K562 (cell line): Measurements from ENCODE around the gene ABAT. TPM values are rescaled to one million over a fixed set of nuclear protein-coding genes. Genes with fewer than 3 reads are reported as not detected.

ENCODE experiments used
- ELF4 ChIP-seq: fragments of 450-650 bp; formaldehyde crosslinking; IDR thresholded peaks from 2 replicates; pipeline ENCODE4 v1.4.0; 2022; ENCODE audit warnings: missing genetic modification characterization
- HDAC1 ChIP-seq, 2 experiments: fragments of 450-650 bp; IDR thresholded peaks; 2 replicates each; pipeline ENCODE4 v1.6.1; 2016 to 2017; ENCODE audit warnings: inconsistent platforms in 1 of 2, mild to moderate bottlenecking in 1 of 2, moderate library complexity in 1 of 2
- ILK ChIP-seq: fragments of 450-650 bp; IDR thresholded peaks from 2 replicates; pipeline ENCODE4 v1.6.1; 2016; ENCODE audit warnings: missing genetic modification characterization, low read depth, mild to moderate bottlenecking, missing compliant biosample characterization, moderate library complexity, borderline replicate concordance
- KLF10 ChIP-seq: fragments of 250-450 bp; sonication (Bioruptor Pico); IDR thresholded peaks from 2 replicates; pipeline ENCODE4 v1.6.1; 2021; ENCODE audit warnings: matching md5 sums
- MAZ ChIP-seq, 2 experiments: fragments of 450-650 bp in 1 of 2; sonication (generic) in 1 of 2; formaldehyde crosslinking; IDR thresholded peaks in 1 of 2; conservative IDR thresholded peaks in 1 of 2; 2 replicates each; pipeline versions ENCODE4 v1.4.0 to v1.5.0; 2020; ENCODE audit warnings: mild to moderate bottlenecking in 1 of 2, missing genetic modification reagents in 1 of 2
- RFX7 ChIP-seq: fragments of 250-450 bp; sonication (Bioruptor Pico); IDR thresholded peaks from 2 replicates; pipeline ENCODE4 v1.5.1; 2021; ENCODE audit warnings: mild to moderate bottlenecking
- RNF2 ChIP-seq: sonication (generic); IDR thresholded peaks from 2 replicates; pipeline ENCODE4 v1.6.1; 2016
- SLC30A9 ChIP-seq: fragments of 250-450 bp; sonication (Bioruptor Pico); IDR thresholded peaks from 2 replicates; pipeline ENCODE4 v1.8.0; 2022; ENCODE audit warnings: mild to moderate bottlenecking, moderate library complexity
- SMARCA5 ChIP-seq: fragments of 450-650 bp; IDR thresholded peaks from 2 replicates; pipeline ENCODE4 v1.6.1; 2016
- TAF1 ChIP-seq: IDR thresholded peaks from 2 replicates; pipeline ENCODE4 v1.6.1; 2011; ENCODE audit warnings: mild to moderate bottlenecking, low read length, moderate library complexity; ENCODE audit not compliant: insufficient read depth, control insufficient read depth, severe bottlenecking; ENCODE audit errors: extremely low read depth
- THRAP3 ChIP-seq: fragments of 450-650 bp; IDR thresholded peaks from 2 replicates; pipeline ENCODE4 v1.6.1; 2016; ENCODE audit warnings: mild to moderate bottlenecking, inconsistent platforms, borderline replicate concordance
- ZC3H11A ChIP-seq: IDR thresholded peaks from 2 replicates; pipeline ENCODE4 v1.6.1; 2012; ENCODE audit warnings: low read depth, low read length, improper control_type of control experiment
- ZNF124 ChIP-seq: sonication (generic); formaldehyde crosslinking; IDR thresholded peaks from 2 replicates; pipeline ENCODE4 v1.8.1; 2022; ENCODE audit warnings: missing genetic modification reagents
- ZNF140 ChIP-seq: fragments of 250-450 bp; sonication (Bioruptor Pico); IDR thresholded peaks from 2 replicates; pipeline ENCODE4 v1.8.0; 2021; ENCODE audit warnings: moderate library complexity, mild to moderate bottlenecking, inconsistent platforms
- ZNF444 ChIP-seq: fragments of 250-450 bp; sonication (Bioruptor Pico); IDR thresholded peaks from 2 replicates; pipeline ENCODE4 v1.4.0; 2020; ENCODE audit warnings: mild to moderate bottlenecking, moderate library complexity
- polyA plus RNA-seq, 8 experiments: library from polyadenylated mRNA; depleted of rRNA in 4 of 8; stranded (reverse) in 5 of 8; unstranded in 3 of 8; fragments of >200 nt; fragmentation: Nextera tagmentation in 2 of 8; fragmentation: Illumina TruSeq in 1 of 8; extraction: Ambion mirVana in 2 of 8; extraction: Trizol in 1 of 8; gene quantifications; 2 replicates each; pipeline versions ENCODE4 v1.2.1 to v1.2.3, GENCODE V29; 2011 to 2014; ENCODE audit warnings: inconsistent platforms in 1 of 8, missing spikeins in 1 of 8
- total RNA-seq, 7 experiments: library from RNA; depleted of rRNA in 6 of 7; stranded (reverse); fragments of >200 nt in 6 of 7; fragmentation: Illumina TruSeq in 2 of 7; extraction: Trizol in 2 of 7; gene quantifications; 2 replicates each; pipeline versions ENCODE4 v1.2.1 to v1.2.3, GENCODE V29; 2011 to 2021; ENCODE audit warnings: low replicate concordance in 1 of 7
- TF ChIP-seq, protein P1 (sequence below): fragments of 250-450 bp; sonication (Bioruptor Pico); IDR thresholded peaks from 2 replicates; pipeline ENCODE4 v1.5.0; 2021
- TF ChIP-seq, protein P2 (sequence below): fragments of 450-650 bp; formaldehyde crosslinking; IDR thresholded peaks from 2 replicates; pipeline ENCODE4 v1.4.0; 2022; ENCODE audit warnings: missing genetic modification characterization
- TF ChIP-seq, protein P3 (sequence below): fragments of 250-450 bp; sonication (Bioruptor Pico); IDR thresholded peaks from 2 replicates; pipeline ENCODE4 v1.8.0; 2022; ENCODE audit warnings: inconsistent platforms
- TF ChIP-seq, protein P4 (sequence below): sonication (generic); formaldehyde crosslinking; IDR thresholded peaks from 2 replicates; pipeline ENCODE4 v1.8.0; 2022; ENCODE audit warnings: mild to moderate bottlenecking, missing genetic modification reagents
- TF ChIP-seq, protein P5 (sequence below): conservative IDR thresholded peaks from 2 replicates; pipeline ENCODE4 v1.6.1; 2011; ENCODE audit warnings: low read depth, mild to moderate bottlenecking, low read length; ENCODE audit not compliant: control insufficient read depth

The ABAT gene
- total and polyA plus RNA-seq, 9 of the 15 experiments (the other 6 are each of a cell fraction or from before 2014, with no cell fraction given), result 0.01 to 0.49 (median 0.10) TPM

DNA sequence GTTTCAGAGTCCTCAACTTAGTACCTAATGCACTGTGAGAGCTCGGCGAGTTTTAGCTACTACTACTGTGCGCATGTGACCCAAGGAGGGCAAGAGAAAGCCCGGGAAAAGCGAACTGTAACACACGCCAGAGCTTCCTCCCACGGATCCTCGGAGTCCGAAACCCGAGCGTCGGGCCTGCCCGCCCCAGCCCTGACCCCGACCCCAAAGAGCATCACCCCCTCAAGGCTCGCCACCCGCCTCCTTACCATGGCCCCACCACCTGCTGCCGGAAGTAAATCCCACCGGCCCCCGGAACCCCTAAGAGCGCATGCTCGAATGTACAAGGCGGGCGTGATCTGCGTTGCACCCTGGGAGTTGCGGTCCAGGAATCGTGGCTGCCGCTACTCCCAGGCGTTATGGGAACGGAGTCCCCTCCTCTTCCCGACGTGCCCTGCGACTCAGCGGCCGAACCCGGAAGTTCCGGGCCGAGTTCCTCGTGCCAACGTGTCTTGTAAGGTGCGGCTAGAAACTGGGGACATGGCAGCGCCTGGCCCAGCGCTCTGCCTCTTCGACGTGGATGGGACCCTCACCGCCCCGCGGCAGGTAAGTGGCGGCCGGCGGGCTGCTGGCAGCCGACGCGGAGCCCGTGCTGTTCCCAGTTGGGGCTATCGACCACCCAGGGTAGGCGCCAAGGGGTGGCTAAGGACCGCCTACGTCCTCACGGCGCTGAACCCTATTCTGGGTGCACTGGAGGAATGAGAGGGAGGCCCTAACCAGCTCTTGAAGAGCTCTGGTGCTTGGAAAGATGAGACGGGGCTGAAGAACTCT lies 123.2 kb downstream of the ABAT start, which contains the start of the genes PMM2 and TMEM186 (continued):
- TF ChIP-seq ZNF444 (CRISPR knock-in tag) (no peak), ZNF124 (no peak), ZC3H11A (no peak), ELF4 (peak; percentile 86), SLC30A9 (no peak), HDAC1 (IDR thresholded peaks at IDR 0.05) (peak; percentile 49 to 100; a peak in 3 of 4 replicates), THRAP3 (no peak), ILK (tag) (no peak), MAZ (CRISPR knock-in tag; conservative IDR thresholded peaks at IDR 0.05 in 1 of 2, IDR thresholded peaks at IDR 0.05 in 1 of 2) (peak; percentile 76 to 87), SMARCA5 (no peak), TAF1 (peak; percentile 54), RNF2 (no peak), ZNF140 (no peak), RFX7 (no peak), KLF10 (CRISPR knock-in tag) (no peak)
- TF ChIP-seq, protein P1, sequence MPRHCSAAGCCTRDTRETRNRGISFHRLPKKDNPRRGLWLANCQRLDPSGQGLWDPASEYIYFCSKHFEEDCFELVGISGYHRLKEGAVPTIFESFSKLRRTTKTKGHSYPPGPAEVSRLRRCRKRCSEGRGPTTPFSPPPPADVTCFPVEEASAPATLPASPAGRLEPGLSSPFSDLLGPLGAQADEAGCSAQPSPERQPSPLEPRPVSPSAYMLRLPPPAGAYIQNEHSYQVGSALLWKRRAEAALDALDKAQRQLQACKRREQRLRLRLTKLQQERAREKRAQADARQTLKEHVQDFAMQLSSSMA, result no peak
- TF ChIP-seq, protein P2, sequence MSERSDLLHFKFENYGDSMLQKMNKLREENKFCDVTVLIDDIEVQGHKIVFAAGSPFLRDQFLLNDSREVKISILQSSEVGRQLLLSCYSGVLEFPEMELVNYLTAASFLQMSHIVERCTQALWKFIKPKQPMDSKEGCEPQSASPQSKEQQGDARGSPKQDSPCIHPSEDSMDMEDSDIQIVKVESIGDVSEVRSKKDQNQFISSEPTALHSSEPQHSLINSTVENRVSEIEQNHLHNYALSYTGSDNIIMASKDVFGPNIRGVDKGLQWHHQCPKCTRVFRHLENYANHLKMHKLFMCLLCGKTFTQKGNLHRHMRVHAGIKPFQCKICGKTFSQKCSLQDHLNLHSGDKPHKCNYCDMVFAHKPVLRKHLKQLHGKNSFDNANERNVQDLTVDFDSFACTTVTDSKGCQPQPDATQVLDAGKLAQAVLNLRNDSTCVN (CRISPR knock-in tag), result no peak
- TF ChIP-seq, protein P3, sequence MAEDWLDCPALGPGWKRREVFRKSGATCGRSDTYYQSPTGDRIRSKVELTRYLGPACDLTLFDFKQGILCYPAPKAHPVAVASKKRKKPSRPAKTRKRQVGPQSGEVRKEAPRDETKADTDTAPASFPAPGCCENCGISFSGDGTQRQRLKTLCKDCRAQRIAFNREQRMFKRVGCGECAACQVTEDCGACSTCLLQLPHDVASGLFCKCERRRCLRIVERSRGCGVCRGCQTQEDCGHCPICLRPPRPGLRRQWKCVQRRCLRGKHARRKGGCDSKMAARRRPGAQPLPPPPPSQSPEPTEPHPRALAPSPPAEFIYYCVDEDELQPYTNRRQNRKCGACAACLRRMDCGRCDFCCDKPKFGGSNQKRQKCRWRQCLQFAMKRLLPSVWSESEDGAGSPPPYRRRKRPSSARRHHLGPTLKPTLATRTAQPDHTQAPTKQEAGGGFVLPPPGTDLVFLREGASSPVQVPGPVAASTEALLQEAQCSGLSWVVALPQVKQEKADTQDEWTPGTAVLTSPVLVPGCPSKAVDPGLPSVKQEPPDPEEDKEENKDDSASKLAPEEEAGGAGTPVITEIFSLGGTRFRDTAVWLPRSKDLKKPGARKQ, result no peak
- TF ChIP-seq, protein P4, sequence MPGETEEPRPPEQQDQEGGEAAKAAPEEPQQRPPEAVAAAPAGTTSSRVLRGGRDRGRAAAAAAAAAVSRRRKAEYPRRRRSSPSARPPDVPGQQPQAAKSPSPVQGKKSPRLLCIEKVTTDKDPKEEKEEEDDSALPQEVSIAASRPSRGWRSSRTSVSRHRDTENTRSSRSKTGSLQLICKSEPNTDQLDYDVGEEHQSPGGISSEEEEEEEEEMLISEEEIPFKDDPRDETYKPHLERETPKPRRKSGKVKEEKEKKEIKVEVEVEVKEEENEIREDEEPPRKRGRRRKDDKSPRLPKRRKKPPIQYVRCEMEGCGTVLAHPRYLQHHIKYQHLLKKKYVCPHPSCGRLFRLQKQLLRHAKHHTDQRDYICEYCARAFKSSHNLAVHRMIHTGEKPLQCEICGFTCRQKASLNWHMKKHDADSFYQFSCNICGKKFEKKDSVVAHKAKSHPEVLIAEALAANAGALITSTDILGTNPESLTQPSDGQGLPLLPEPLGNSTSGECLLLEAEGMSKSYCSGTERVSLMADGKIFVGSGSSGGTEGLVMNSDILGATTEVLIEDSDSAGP (CRISPR knock-in tag), result 0 out of 2 replicates have a peak, but pooled peaks have one; percentile 59
- TF ChIP-seq, protein P5, sequence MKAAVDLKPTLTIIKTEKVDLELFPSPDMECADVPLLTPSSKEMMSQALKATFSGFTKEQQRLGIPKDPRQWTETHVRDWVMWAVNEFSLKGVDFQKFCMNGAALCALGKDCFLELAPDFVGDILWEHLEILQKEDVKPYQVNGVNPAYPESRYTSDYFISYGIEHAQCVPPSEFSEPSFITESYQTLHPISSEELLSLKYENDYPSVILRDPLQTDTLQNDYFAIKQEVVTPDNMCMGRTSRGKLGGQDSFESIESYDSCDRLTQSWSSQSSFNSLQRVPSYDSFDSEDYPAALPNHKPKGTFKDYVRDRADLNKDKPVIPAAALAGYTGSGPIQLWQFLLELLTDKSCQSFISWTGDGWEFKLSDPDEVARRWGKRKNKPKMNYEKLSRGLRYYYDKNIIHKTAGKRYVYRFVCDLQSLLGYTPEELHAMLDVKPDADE, result peak; percentile 83; the same call in 1 of the 2 replicates
